Measurements from ENCODE around the gene RFX8.

DNA sequence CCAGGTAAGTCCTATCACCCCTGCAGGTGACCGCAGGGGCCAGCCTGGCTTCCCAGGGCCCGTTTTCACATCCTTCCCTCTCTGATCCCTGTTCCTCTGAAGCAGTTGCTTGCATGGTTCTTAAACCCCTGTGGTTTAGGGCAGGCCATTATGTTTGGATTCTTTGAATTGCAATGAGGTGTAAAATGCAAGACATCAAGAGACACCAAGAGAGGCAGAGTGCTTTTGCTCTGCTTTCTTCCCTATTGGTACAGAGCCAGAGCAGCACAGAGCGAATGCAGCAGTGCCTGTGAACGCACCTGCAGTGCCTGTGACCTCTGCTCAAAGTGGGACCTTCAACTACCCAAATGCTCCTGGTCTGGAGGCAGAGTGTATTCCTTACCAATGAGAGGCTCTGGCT is 7.6 kb downstream of the RFX8 start:
- TF ChIP-seq, protein P1, sequence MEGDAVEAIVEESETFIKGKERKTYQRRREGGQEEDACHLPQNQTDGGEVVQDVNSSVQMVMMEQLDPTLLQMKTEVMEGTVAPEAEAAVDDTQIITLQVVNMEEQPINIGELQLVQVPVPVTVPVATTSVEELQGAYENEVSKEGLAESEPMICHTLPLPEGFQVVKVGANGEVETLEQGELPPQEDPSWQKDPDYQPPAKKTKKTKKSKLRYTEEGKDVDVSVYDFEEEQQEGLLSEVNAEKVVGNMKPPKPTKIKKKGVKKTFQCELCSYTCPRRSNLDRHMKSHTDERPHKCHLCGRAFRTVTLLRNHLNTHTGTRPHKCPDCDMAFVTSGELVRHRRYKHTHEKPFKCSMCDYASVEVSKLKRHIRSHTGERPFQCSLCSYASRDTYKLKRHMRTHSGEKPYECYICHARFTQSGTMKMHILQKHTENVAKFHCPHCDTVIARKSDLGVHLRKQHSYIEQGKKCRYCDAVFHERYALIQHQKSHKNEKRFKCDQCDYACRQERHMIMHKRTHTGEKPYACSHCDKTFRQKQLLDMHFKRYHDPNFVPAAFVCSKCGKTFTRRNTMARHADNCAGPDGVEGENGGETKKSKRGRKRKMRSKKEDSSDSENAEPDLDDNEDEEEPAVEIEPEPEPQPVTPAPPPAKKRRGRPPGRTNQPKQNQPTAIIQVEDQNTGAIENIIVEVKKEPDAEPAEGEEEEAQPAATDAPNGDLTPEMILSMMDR (IDR thresholded peaks at IDR 0.05) = no peak
- TF ChIP-seq POLR2AphosphoS5 (IDR thresholded peaks at IDR 0.05) = no peak

Measured in stomach (tissue), 4 donors.